GM10266 (cell line): Measurements from ENCODE around the gene NELFB.
A peak's percentile ranks its signal among the peaks of the same experiment; 100 is the strongest.
"Not testable (repeated sequence)": the region's sequence is repeated elsewhere in the genome, so short reads cannot be mapped to it uniquely, and the experiment has no call there.

Source experiments
- DNase-seq: peaks from one replicate; pipeline ENCODE4 v3.0.0; 2012; ENCODE audit errors: extremely low spot score
- CTCF ChIP-seq: IDR thresholded peaks from 2 replicates; pipeline ENCODE4 v1.5.1; 2012; ENCODE audit warnings: mild to moderate bottlenecking, low read depth; ENCODE audit not compliant: control insufficient read depth, insufficient read depth; ENCODE audit errors: missing control alignments

NELFB gene

GRCh38 chr9:137240318-137240840, 14.7 kb upstream of the NELFB start:
- TF ChIP-seq CTCF = peak; percentile 31
- DNase-seq = peak; percentile 79

- peak; percentile 100 for DNase-seq
- no peak for TF ChIP-seq CTCF
These were observed 14.2 kb upstream of the NELFB start, which contains the start of gene TUBB4B for GRCh38 chr9:137240841-137241489. TUBB4B (plus strand) TSS chr9:137241287; CDS start chr9:137241361, 74 bp downstream.

- DNase-seq = peak; percentile 78
- TF ChIP-seq CTCF = no peak
These were observed 13.4 kb upstream of the NELFB start for GRCh38 chr9:137241490-137242268.

- no peak for DNase-seq
- TF ChIP-seq CTCF = no peak
These were observed 12.6 kb upstream of the NELFB start for GRCh38 chr9:137242269-137243203.

- not testable (repeated sequence) for DNase-seq
These were observed 11.9 kb upstream of the NELFB start for GRCh38 chr9:137243266-137243625.

- no peak for TF ChIP-seq CTCF
These were observed 11.3 kb upstream of the NELFB start for GRCh38 chr9:137243626-137244485.

More at GRCh38 chr9:137243626-137244485, 11.3 kb upstream of the NELFB start:
- DNase-seq = no peak
